GM12878 (cell line): ENCODE data around the gene NOS1. TPM values are rescaled to one million over a fixed set of nuclear protein-coding genes. Genes with fewer than 3 reads are reported as not detected.

ENCODE experiments used
- ATAC-seq: fragments of 200-7000 bp; cut with Tn5 transposase; 3 replicates; pipeline ENCODE4 v1.9.1; 2020; ENCODE audit warnings: mild to moderate bottlenecking, moderate library complexity
- BruUV-seq: library from RNA; stranded (reverse); fragments of 400-500 nt; replicated peaks from 2 replicates; lab custom pipeline; 2021; lab: Mats Ljungman, UMichigan
- CTCF ChIA-PET: fragments of 300-600 bp; sonication (Branson Sonifier 250); formaldehyde crosslinking; extraction: SDS; loops from one replicate; lab custom pipeline; 2021; ENCODE audit warnings: inconsistent platforms; lab: Yijun Ruan, JAX
- POLR2A ChIA-PET: fragments of 350-600 bp; formaldehyde crosslinking; extraction: SDS; loops from one replicate; lab custom pipeline; 2021; ENCODE audit warnings: inconsistent platforms; lab: Charles Lee
- RAD21 ChIA-PET: fragments of 300-600 bp; sonication (Branson Sonifier 250); formaldehyde crosslinking; loops from one replicate; lab custom pipeline; 2023; ENCODE audit warnings: antibody characterized with exemption; ENCODE audit not compliant: unreplicated experiment; lab: Charles Lee
- SMC1A ChIA-PET: fragments of 300-600 bp; sonication (Branson Sonifier 250); formaldehyde crosslinking; loops from one replicate; lab custom pipeline; 2023; ENCODE audit not compliant: unreplicated experiment, uncharacterized antibody; lab: Charles Lee
- DNase-seq: peaks from one replicate; pipeline ENCODE4 v3.0.0-alpha.2; 2011; ENCODE audit warnings: low read depth, low spot score
- FAIRE-seq: peaks from 3 replicates; lab custom pipeline; 2011; peaks lifted over from hg19 to GRCh38; lab: Jason Lieb, UNC
- H2AFZ ChIP-seq: 2 replicates; pipeline ENCODE4 v1.6.0; 2011; ENCODE audit warnings: low read depth, low read length, control low read depth; ENCODE audit not compliant: control insufficient read depth
- H3K27ac ChIP-seq: 2 replicates; pipeline ENCODE4 v1.5.1; 2011; ENCODE audit warnings: control low read depth; ENCODE audit not compliant: control insufficient read depth, insufficient read depth
- H3K27me3 ChIP-seq, 2 experiments: replicated peaks in 1 of 2; 2 replicates each; pipeline versions ENCODE4 v1.6.0 to v1.6.1; 2011; ENCODE audit warnings: low read length in 1 of 2; ENCODE audit not compliant: control insufficient read depth in 2 of 2, insufficient read depth in 2 of 2
- H3K36me3 ChIP-seq, 2 experiments: 2 replicates each; pipeline ENCODE4 v1.5.1; 2011; ENCODE audit warnings: low read length in 1 of 2; ENCODE audit not compliant: control insufficient read depth in 2 of 2, insufficient read depth in 2 of 2
- H3K4me1 ChIP-seq: 2 replicates; pipeline ENCODE4 v1.6.1; 2011; ENCODE audit warnings: mild to moderate bottlenecking, low read length, moderate library complexity, mixed read lengths; ENCODE audit not compliant: control insufficient read depth, insufficient read depth
- H3K4me2 ChIP-seq: 2 replicates; pipeline ENCODE4 v1.6.0; 2011; ENCODE audit warnings: control low read depth; ENCODE audit not compliant: control insufficient read depth, insufficient read depth
- H3K4me3 ChIP-seq: fragments of 200-600 bp; sonication (generic); 2 replicates; pipeline ENCODE4 v1.5.1; 2016
- H3K79me2 ChIP-seq: 2 replicates; pipeline ENCODE4 v1.6.0; 2011; ENCODE audit warnings: low read length; ENCODE audit not compliant: control insufficient read depth, insufficient read depth
- H3K9ac ChIP-seq: 2 replicates; pipeline ENCODE4 v1.8.0; 2011; ENCODE audit warnings: low read length, control low read depth, mixed read lengths; ENCODE audit not compliant: control insufficient read depth, insufficient read depth
- H3K9me3 ChIP-seq: replicated peaks from 3 replicates; pipeline ENCODE4 v1.5.1; 2011; ENCODE audit warnings: mild to moderate bottlenecking, low read length; ENCODE audit not compliant: control insufficient read depth, insufficient read depth
- H4K20me1 ChIP-seq: 2 replicates; pipeline ENCODE4 v1.6.0; 2011; ENCODE audit not compliant: control insufficient read depth, insufficient read depth
- CREB1 ChIP-seq: IDR thresholded peaks from 2 replicates; pipeline ENCODE4 v1.6.1; 2012; ENCODE audit warnings: low read depth, mild to moderate bottlenecking, inconsistent platforms
- ETV6 ChIP-seq, 2 experiments: fragments of 450-650 bp in 1 of 2; IDR thresholded peaks in 1 of 2; conservative IDR thresholded peaks in 1 of 2; 2 replicates each; pipeline ENCODE4 v1.6.1; 2014; ENCODE audit warnings: antibody characterized with exemption in 1 of 2, borderline replicate concordance in 1 of 2, low read depth in 1 of 2, mild to moderate bottlenecking in 1 of 2, moderate library complexity in 1 of 2
- IKZF2 ChIP-seq, 2 experiments: fragments of 450-650 bp; IDR thresholded peaks; 2 replicates each; pipeline ENCODE4 v1.6.1; 2017; ENCODE audit warnings: mild to moderate bottlenecking in 2 of 2, moderate library complexity in 2 of 2
- IRF4 ChIP-seq: IDR thresholded peaks from 2 replicates; pipeline ENCODE4 v1.6.1; 2011; ENCODE audit warnings: low read depth, low read length
- JUNB ChIP-seq: IDR thresholded peaks from 2 replicates; pipeline ENCODE4 v1.6.1; 2016; ENCODE audit warnings: antibody characterized with exemption, mild to moderate bottlenecking
- KDM1A ChIP-seq: fragments of 200-600 bp; sonication (generic); IDR thresholded peaks from 2 replicates; pipeline ENCODE4 v1.6.1; 2016; ENCODE audit warnings: borderline replicate concordance
- MTA3 ChIP-seq: IDR thresholded peaks from 2 replicates; pipeline ENCODE4 v1.6.1; 2012; ENCODE audit warnings: low read length, inconsistent platforms, borderline replicate concordance
- POLR2A ChIP-seq: IDR thresholded peaks from 2 replicates; pipeline ENCODE4 v1.6.1; 2011; ENCODE audit warnings: low read depth, mild to moderate bottlenecking, low read length
- RELB ChIP-seq: fragments of 450-650 bp; IDR thresholded peaks from 2 replicates; pipeline ENCODE4 v1.6.1; 2017; ENCODE audit warnings: low read depth, mild to moderate bottlenecking, moderate library complexity
- SIX5 ChIP-seq: IDR thresholded peaks from 2 replicates; pipeline ENCODE4 v1.6.1; 2011; ENCODE audit warnings: mild to moderate bottlenecking, low read depth, low read length, moderate library complexity; ENCODE audit not compliant: severe bottlenecking
- SUZ12 ChIP-seq: fragments of 200-600 bp; sonication (generic); IDR thresholded peaks from one replicate; pipeline ENCODE4 v1.6.1; 2018; ENCODE audit warnings: antibody characterized with exemption, mild to moderate bottlenecking; ENCODE audit not compliant: unreplicated experiment
- TARDBP ChIP-seq: IDR thresholded peaks from 2 replicates; pipeline ENCODE4 v1.6.1; 2016; ENCODE audit warnings: borderline replicate concordance
- TCF7 ChIP-seq: IDR thresholded peaks from 2 replicates; pipeline ENCODE4 v1.6.1; 2014; ENCODE audit warnings: antibody characterized with exemption, borderline replicate concordance
- WRNIP1 ChIP-seq: IDR thresholded peaks from 2 replicates; pipeline ENCODE4 v1.6.1; 2011; ENCODE audit warnings: low read depth, low read length, improper control_type of control experiment, borderline replicate concordance
- ZSCAN29 ChIP-seq: fragments of 450-650 bp; IDR thresholded peaks from 2 replicates; pipeline ENCODE4 v1.6.1; 2017; ENCODE audit warnings: mild to moderate bottlenecking, moderate library complexity
- ZZZ3 ChIP-seq: IDR thresholded peaks from 2 replicates; pipeline ENCODE4 v1.6.1; 2011; ENCODE audit warnings: low read depth; ENCODE audit not compliant: control insufficient read depth, insufficient read length
- WGBS: methylation state at CpG from one replicate; pipeline ENCODE4 v1.1.6; 2016; ENCODE audit warnings: low lambda C conversion rate; ENCODE audit not compliant: insufficient replicate concordance, insufficient coverage; ENCODE audit errors: missing lambda C conversion rate; 5-methylcytosine and 5-hydroxymethylcytosine counted together
- in situ Hi-C: fragments of 300-500 bp; cut with MboI; formaldehyde crosslinking; loops from 9 replicates; pipeline ENCODE4 v1.14.3; 2018; ENCODE audit warnings: mixed read lengths
- intact Hi-C: fragments of 100-400 bp; cut with micrococcal nuclease; formaldehyde crosslinking; loops from one replicate; pipeline ENCODE4 v1.14.2; 2022; ENCODE audit not compliant: unreplicated experiment
- polyA plus RNA-seq, 11 experiments: library from polyadenylated mRNA; depleted of rRNA in 4 of 11; unstranded in 6 of 11; stranded (reverse) in 5 of 11; fragments of >200 nt; fragmentation: Nextera tagmentation in 4 of 11; fragmentation: Illumina TruSeq in 1 of 11; extraction: Ambion mirVana in 4 of 11; extraction: Trizol in 1 of 11; gene quantifications; 1 replicate in 1 of 11; 2 replicates in 10 of 11; pipeline versions ENCODE4 v1.2.1 to v1.2.3, GENCODE V29; 2011 to 2016; ENCODE audit warnings: inconsistent platforms in 2 of 11, missing spikeins in 2 of 11, low read depth in 1 of 11
- total RNA-seq, 4 experiments: library from RNA; depleted of rRNA in 3 of 4; stranded (reverse); fragments of >200 nt in 3 of 4; fragmentation: Illumina TruSeq in 1 of 4; extraction: Trizol in 1 of 4; gene quantifications; 2 replicates each; pipeline versions ENCODE4 v1.2.1 to v1.2.3, GENCODE V29; 2013 to 2021
- TF ChIP-seq, protein P1 (sequence below): fragments of 450-650 bp; IDR thresholded peaks from 2 replicates; pipeline ENCODE4 v1.6.1; 2014; ENCODE audit warnings: mild to moderate bottlenecking
- TF ChIP-seq, protein P2 (sequence below): IDR thresholded peaks from 2 replicates; pipeline ENCODE4 v1.6.1; 2011; ENCODE audit warnings: low read depth, mild to moderate bottlenecking, low read length, moderate library complexity, borderline replicate concordance; ENCODE audit errors: extremely low read depth
- TF ChIP-seq, protein P3 (sequence below): fragments of 150-350 bp; IDR thresholded peaks from 2 replicates; pipeline ENCODE4 v1.6.1; 2016; ENCODE audit warnings: low read depth, low read length

NOS1 gene
- total and polyA plus RNA-seq, 10 of the 15 experiments (the other 5 are each of a cell fraction or from before 2014, with no cell fraction given), result under 0.01 to 0.04 (median 0.01) TPM; not detected in 7

DNA sequence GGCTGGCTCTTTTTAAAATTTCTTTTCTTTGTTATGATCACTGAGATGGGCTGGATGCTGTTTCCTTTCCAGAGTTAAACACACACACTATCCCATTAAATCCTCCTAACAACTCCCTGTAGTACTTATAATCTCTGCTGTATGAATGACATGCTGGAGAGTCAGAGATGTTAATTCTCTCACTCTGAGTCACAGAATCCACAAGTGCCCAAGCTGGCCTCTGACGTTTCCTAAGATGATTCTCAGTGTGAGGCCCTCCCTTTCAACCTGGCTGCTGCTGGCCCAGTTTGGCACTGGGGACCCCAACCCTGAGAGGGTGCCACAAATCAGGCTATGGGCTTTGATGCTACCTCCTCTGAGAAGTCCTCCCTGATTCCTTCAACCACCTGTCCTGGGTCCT lies 5.4 kb downstream of the NOS1 start:
- H3K4me1 ChIP-seq, result no peaks in the 10 kb centered on the region
- WGBS, result 0% methylated on average over 1 of the region's 1 CpG
- H3K27ac ChIP-seq, result no peak overlapping the region
- in situ Hi-C loops, result no loop called here
- no peaks in the 10 kb centered on the region for H4K20me1 ChIP-seq
- H3K9me3 ChIP-seq, result no peaks in the 10 kb centered on the region
- BruUV-seq, result no TSS peak
- no peak overlapping the region for H3K4me3 ChIP-seq
- ChIA-PET CTCF (interaction anchor here (1.2 kb wide), 1 partner anchor 11 kb away, joined by 6 read pairs; no protein-coding TSS in a partner anchor), RAD21 (no interaction called here), POLR2A (no interaction called here)
- DNase-seq (no peak), ATAC-seq (no peak)
- no peaks in the 10 kb centered on the region for H3K79me2 ChIP-seq
- H3K27me3 ChIP-seq, result peaks cover 0 to 3% of the 10 kb centered on the region in 2 experiments; a peak in 3 of 4 replicates
- H3K4me2 ChIP-seq, result no peak overlapping the region
- no peak overlapping the region for H3K9ac ChIP-seq
- no peak overlapping the region for H2AFZ ChIP-seq
- TF ChIP-seq, protein P1, sequence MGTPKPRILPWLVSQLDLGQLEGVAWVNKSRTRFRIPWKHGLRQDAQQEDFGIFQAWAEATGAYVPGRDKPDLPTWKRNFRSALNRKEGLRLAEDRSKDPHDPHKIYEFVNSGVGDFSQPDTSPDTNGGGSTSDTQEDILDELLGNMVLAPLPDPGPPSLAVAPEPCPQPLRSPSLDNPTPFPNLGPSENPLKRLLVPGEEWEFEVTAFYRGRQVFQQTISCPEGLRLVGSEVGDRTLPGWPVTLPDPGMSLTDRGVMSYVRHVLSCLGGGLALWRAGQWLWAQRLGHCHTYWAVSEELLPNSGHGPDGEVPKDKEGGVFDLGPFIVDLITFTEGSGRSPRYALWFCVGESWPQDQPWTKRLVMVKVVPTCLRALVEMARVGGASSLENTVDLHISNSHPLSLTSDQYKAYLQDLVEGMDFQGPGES, result no peak
- TF ChIP-seq JUNB (no peak), KDM1A (no peak), IRF4 (no peak), ZSCAN29 (no peak), POLR2A (no peak), SUZ12 (no peak), TARDBP (no peak), MTA3 (no peak), TCF7 (no peak), CREB1 (no peak), SIX5 (no peak), ZZZ3 (no peak), ETV6 (conservative IDR thresholded peaks at IDR 0.05 in 1 of 2, IDR thresholded peaks at IDR 0.05 in 1 of 2; ENCODE audit: borderline replicate concordance in 1 of 2, low read depth in 1 of 2) (no peak), RELB (no peak), WRNIP1 (no peak), IKZF2 (IDR thresholded peaks at IDR 0.05) (no peak)
- TF ChIP-seq, protein P2, sequence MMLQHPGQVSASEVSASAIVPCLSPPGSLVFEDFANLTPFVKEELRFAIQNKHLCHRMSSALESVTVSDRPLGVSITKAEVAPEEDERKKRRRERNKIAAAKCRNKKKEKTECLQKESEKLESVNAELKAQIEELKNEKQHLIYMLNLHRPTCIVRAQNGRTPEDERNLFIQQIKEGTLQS, result no peak
- TF ChIP-seq, protein P3, sequence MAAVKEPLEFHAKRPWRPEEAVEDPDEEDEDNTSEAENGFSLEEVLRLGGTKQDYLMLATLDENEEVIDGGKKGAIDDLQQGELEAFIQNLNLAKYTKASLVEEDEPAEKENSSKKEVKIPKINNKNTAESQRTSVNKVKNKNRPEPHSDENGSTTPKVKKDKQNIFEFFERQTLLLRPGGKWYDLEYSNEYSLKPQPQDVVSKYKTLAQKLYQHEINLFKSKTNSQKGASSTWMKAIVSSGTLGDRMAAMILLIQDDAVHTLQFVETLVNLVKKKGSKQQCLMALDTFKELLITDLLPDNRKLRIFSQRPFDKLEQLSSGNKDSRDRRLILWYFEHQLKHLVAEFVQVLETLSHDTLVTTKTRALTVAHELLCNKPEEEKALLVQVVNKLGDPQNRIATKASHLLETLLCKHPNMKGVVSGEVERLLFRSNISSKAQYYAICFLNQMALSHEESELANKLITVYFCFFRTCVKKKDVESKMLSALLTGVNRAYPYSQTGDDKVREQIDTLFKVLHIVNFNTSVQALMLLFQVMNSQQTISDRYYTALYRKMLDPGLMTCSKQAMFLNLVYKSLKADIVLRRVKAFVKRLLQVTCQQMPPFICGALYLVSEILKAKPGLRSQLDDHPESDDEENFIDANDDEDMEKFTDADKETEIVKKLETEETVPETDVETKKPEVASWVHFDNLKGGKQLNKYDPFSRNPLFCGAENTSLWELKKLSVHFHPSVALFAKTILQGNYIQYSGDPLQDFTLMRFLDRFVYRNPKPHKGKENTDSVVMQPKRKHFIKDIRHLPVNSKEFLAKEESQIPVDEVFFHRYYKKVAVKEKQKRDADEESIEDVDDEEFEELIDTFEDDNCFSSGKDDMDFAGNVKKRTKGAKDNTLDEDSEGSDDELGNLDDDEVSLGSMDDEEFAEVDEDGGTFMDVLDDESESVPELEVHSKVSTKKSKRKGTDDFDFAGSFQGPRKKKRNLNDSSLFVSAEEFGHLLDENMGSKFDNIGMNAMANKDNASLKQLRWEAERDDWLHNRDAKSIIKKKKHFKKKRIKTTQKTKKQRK, result no peak
- TF ChIP-seq, all 136 proteins: peak for 0
- intact Hi-C loops, result no loop called here
- no peak for FAIRE-seq
- SMC1A ChIA-PET, result no interaction called here
- H3K36me3 ChIP-seq, result no peaks in the 10 kb centered on the region
